ENCODE results near the gene FMN1.

Gene FMN1

DNA sequence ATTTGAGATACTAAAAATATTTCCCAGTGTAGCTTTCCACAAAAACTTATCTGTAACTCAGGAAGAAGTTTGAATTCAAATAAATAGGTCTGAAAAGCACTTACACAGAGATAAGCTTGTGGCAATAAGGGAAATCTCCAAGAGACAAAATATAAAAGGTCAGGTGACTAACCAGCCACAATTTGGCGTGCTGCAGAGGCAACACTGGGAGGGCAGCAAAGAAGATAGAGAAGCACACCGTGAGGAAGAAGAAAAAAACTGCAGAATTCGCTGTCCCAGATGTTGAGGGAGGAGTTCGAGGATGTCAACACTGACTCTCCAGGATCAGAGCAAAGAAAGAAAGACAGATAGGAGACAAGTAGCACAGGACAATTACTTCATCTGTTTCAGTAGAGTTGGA, 204.4 kb downstream of the FMN1 start:
- Histone ChIP-seq H3K9me3 (no peaks in the 10 kb centered on the region), H3K27ac (no peak overlapping the region), H3K4me1 (ENCODE audit: control insufficient read depth in 1 of 2, insufficient read depth in 1 of 2, low read depth in 1 of 2, low read length in 1 of 2) (no peaks in the 10 kb centered on the region), H3K36me3 (no peaks in the 10 kb centered on the region), H3K27me3 (peaks cover 25% of the 10 kb centered on the region), H3K4me3 (ENCODE audit: low read depth in 1 of 2, low read length in 1 of 2) (no peak overlapping the region)
- no peak for TF ChIP-seq CTCF (IDR thresholded peaks at IDR 0.05)

GRCh38 chr15:32987067-32987466, 207.4 kb downstream of the FMN1 start:
- peaks cover 25% of the 10 kb centered on the region for H3K27me3 ChIP-seq
- H3K4me3 ChIP-seq (ENCODE audit: low read depth in 1 of 2, low read length in 1 of 2) = no peak overlapping the region
- TF ChIP-seq CTCF (IDR thresholded peaks at IDR 0.05) = no peak
- H3K27ac ChIP-seq = no peak overlapping the region
- H3K9me3 ChIP-seq = no peaks in the 10 kb centered on the region
- H3K4me1 ChIP-seq (ENCODE audit: control insufficient read depth in 1 of 2, insufficient read depth in 1 of 2, low read depth in 1 of 2, low read length in 1 of 2) = no peaks in the 10 kb centered on the region
- no peaks in the 10 kb centered on the region for H3K36me3 ChIP-seq

DNA sequence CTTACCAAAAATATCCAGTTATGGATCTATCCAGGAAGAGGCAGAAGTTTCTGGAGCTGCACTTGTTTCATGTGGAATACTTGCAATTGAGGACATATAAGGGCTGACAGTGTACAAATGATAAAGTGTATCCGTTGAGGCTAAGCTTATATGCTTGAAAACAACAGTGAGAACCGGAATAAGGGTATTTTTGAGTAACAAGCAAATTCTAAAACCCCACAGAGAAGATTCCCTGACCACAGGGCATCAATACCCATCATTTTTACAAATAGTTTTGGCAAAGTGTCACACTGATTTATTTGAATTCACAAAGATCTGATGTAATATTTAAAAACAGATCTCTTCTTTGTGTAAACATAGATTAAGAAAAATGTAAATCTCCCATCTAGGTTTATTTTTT, 208.4 kb downstream of the FMN1 start:
- no peak for TF ChIP-seq CTCF (IDR thresholded peaks at IDR 0.05)

GRCh38 chr15:32983679-32984078, 210.8 kb downstream of the FMN1 start:
- Histone ChIP-seq H3K4me3 (ENCODE audit: low read depth in 1 of 2, low read length in 1 of 2) (no peak overlapping the region), H3K4me1 (ENCODE audit: control insufficient read depth in 1 of 2, insufficient read depth in 1 of 2, low read depth in 1 of 2, low read length in 1 of 2) (no peaks in the 10 kb centered on the region), H3K27ac (no peak overlapping the region), H3K9me3 (no peaks in the 10 kb centered on the region), H3K36me3 (no peaks in the 10 kb centered on the region), H3K27me3 (peaks cover 25% of the 10 kb centered on the region)
- no peak for TF ChIP-seq CTCF (IDR thresholded peaks at IDR 0.05)

More for the DNA sequence above, 208.4 kb downstream of the FMN1 start:
- Histone ChIP-seq H3K4me1 (ENCODE audit: control insufficient read depth in 1 of 2, insufficient read depth in 1 of 2, low read depth in 1 of 2, low read length in 1 of 2) (no peaks in the 10 kb centered on the region), H3K36me3 (no peaks in the 10 kb centered on the region), H3K4me3 (ENCODE audit: low read depth in 1 of 2, low read length in 1 of 2) (no peak overlapping the region), H3K9me3 (no peaks in the 10 kb centered on the region), H3K27ac (no peak overlapping the region), H3K27me3 (peaks cover 25% of the 10 kb centered on the region)

- no peak overlapping the region for H3K27ac ChIP-seq
- no peaks in the 10 kb centered on the region for H3K36me3 ChIP-seq
- H3K4me1 ChIP-seq (ENCODE audit: control insufficient read depth in 1 of 2, insufficient read depth in 1 of 2, low read depth in 1 of 2, low read length in 1 of 2) = no peaks in the 10 kb centered on the region
- H3K4me3 ChIP-seq (ENCODE audit: low read depth in 1 of 2, low read length in 1 of 2) = no peak overlapping the region
- no peaks in the 10 kb centered on the region for H3K9me3 ChIP-seq
- H3K27me3 ChIP-seq = peaks cover 20% of the 10 kb centered on the region
- no peak for TF ChIP-seq CTCF (IDR thresholded peaks at IDR 0.05)
Observed at GRCh38 chr15:32982001-32982400, 212.5 kb downstream of the FMN1 start.

DNA sequence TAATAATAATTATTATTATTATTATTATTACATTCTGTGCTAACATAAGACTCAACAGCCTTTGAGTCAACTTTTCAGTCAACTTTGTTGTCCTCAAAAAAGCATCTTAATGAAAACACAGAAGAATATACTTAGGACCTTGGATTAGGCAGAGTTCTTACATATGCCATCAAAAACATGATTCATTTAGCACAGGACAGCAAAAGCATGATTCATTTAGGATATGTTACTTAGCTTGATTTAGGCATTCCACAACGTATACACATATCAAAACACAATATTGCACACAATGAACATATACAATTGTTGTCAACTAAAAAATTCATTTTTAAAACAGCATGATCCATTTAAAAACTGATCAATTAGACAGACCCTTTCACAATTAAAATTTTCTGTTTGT, 213.0 kb downstream of the FMN1 start:
- no peaks in the 10 kb centered on the region for H3K36me3 ChIP-seq
- H3K4me1 ChIP-seq (ENCODE audit: control insufficient read depth in 1 of 2, insufficient read depth in 1 of 2, low read depth in 1 of 2, low read length in 1 of 2) = no peaks in the 10 kb centered on the region
- no peaks in the 10 kb centered on the region for H3K9me3 ChIP-seq
- no peak for TF ChIP-seq CTCF (IDR thresholded peaks at IDR 0.05)
- H3K27me3 ChIP-seq = peaks cover 19% of the 10 kb centered on the region
- no peak overlapping the region for H3K27ac ChIP-seq
- no peak overlapping the region for H3K4me3 ChIP-seq (ENCODE audit: low read depth in 1 of 2, low read length in 1 of 2)
